ENCODE results near the gene DMXL2.
"Not testable (repeated sequence)": the region's sequence is repeated elsewhere in the genome, so short reads cannot be mapped to it uniquely, and the experiment has no call there.

Gene DMXL2

GRCh38 chr15:51576286-51576850 is 46.2 kb downstream of the DMXL2 start:
- no peak for DNase-seq

- no peak for DNase-seq
Observed at GRCh38 chr15:51575775-51576174, 46.8 kb downstream of the DMXL2 start.

DNA sequence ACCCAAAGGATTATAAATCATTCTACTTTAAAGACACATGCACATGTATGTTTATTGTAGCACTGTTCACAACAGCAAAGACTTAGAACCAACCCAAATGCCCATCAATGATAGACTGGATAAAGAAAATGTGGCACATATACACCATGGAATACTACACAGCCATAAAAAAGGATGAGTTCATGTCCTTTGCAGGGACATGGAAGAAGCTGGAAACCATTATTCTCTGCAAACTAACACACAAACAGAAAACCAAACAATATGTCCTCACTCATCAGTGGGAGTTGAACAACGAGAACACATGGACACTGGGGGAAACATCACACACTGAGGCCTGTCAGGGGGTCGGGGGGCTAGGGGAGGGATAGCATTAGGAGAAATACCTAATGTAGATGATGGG is 49.2 kb downstream of the DMXL2 start:
- DNase-seq: not testable (repeated sequence)

DNA sequence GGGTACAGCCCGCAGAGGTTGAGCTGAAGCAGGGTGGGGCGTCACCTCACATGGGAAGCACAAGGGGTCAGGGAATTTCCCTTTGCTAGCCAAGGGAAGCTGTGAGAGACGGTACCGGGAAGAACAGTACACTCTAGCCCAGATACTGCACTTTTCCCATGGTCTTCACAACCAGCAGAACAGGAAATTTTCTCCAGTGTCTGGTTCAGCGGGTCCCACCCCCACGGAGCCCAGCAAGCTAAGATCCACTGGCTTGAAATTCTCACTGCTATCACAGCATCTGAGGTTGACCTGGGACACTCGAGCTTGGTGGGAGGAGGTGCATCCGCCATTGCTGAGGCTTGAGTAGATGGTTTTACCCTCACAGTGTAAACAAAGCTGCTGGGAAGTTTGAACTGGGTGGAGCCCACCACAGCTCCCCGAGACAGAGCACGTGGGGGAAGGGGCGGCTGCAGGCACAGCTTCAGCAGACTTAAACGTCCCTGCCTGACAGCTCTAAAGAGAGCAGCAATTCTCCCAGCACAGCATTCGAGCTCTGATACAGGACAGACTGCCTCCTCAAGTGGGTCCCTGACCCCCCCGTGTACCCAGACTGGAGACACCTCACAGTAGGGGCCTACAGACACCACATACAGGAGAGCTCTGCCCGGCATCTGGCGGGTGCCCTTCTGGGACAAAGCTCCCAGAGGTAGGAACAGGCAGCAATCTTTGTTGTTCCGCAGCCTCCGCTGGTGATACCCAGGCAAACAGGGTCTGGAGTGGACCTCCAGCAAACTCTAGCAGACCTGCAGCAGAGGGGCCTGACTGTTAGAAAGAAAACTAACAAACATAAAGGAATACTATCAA is 53.4 kb downstream of the DMXL2 start:
- not testable (repeated sequence) for DNase-seq

DNA sequence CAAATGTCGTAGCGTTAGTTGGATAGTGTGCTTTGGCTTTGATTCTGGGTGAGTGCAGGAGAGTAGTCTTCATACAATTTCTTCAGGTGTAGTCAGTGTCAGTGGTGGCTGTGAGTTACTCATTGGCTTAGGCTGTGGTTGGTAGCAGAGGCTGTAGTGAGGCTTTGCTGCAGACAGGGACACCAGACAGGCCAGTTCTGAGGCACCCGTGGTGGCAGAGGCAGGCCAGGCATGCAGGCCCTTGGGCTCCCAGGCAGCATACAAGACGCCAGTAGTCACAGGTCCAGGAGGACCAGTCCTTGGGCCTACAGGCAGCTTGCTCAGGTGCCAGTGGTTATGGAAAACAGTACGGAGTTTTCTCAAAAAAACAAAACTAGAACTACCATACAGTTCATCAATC is 61.3 kb downstream of the DMXL2 start:
- DNase-seq: no peak

- no peak for DNase-seq
Observed at GRCh38 chr15:51558876-51559275, 63.7 kb downstream of the DMXL2 start.

DNA sequence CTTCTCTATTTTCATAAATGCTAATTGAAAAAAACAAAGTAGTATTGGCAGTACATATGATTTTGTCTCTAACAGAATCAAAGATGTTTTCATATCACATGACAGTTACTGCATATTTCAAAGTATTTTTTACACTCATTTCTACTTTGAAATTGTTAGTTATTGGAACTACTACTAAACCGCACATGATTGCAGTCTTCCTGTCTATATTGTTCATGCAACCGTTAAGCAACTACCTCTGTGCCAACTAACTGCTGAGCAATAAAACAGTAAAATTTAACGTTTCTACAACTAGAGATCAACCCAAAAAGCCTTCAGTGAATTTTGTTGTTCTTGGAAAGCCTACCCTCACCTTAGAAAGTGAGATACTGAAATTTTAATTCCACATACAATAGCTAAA is 64.2 kb downstream of the DMXL2 start:
- DNase-seq: no peak

- DNase-seq: no peak
Observed at GRCh38 chr15:51550841-51551240, 71.7 kb downstream of the DMXL2 start.

DNA sequence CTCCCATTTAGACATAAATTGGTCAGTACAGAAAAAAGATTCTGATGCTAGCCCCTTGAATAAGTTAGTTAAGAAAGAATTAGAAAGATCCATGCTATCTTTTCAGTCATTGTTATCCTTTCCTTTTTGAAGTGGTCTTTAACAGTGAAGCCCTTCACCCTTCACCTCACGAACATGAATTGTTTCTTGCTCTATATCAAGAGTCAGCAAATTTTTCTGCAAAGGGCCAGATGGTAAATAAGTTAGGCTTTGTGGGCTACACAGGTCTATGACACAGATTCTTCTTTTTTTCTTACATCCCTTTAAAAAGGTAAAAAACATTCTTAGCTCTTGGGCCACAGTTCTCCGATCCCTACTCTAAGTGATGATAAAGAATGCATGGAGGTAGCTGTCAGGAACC is 74.9 kb downstream of the DMXL2 start:
- DNase-seq: no peak

- no peak for DNase-seq
Observed at GRCh38 chr15:51536965-51537574, 85.5 kb downstream of the DMXL2 start.

DNA sequence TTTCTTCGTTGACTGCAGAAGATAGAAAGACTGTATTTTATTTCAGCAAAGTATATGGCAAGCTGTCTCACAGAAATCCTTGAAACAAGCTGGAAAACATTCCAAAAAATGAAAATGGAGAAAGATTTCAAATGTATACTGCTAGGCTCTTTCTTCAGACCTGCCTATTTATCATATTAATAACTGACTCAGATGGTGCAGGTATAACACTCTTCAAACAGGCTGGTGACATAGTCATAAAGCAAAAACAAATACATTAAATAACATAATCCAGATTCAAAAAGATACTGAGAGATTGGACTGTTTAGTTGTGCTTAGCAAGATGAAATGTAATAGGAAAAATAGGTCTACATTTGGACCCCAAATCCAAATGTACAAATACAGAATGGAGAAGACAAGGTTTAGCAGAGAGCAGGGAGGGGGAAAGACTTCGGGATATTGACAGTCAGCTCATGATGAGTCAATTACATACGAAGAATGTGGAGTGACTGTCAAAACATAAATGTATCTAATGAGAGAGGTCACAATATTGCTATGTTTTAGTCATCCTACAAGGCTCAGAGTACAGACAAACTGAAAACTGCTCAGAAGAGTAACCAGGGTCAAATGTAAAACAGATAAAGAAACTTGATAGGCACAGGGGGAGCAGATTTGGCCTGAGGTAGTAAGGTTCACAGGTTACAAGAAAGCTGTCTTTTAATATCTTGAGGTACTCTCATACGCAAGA is 88.7 kb downstream of the DMXL2 start:
- no peak for DNase-seq

DNA sequence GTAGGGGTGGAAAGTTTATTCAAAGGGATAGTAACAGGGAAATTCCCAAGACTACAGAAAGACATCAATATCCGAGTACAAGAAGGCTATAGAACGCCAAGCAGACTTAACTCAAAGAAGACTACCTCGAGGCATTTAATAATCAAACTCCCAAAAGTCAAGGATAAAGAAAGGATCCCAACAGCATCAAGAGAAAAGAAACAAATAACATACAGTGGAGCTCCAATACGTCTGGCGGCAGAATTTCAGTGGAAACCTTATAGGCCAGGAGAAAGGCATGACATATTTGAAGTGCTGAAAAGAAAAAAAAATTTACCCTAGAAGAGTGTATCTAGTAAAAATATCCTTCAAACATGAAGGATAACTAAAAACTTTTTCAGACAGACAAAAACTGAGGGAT is 95.6 kb downstream of the DMXL2 start:
- no peak for DNase-seq

DNA sequence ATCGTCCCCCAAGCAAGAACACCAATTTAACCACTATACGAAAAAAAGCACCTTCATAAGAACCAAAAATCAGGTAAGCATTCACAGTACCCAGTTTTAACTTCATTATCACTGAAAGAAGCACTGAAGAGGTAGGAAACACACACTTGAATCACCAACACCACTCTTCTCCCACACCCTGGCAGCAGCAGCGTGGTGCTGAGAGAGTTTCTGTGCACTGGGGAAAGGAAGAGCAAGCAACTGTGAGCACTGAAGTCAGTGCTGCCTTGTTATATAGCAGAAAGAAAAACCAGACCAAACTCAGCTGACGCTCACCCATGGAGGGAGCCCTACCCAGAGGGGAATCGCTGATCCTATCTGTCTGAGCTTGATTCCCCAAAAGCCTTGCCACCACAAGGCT is 98.2 kb downstream of the DMXL2 start:
- no peak for DNase-seq

- no peak for DNase-seq
Observed at GRCh38 chr15:51516291-51516690, 106.3 kb downstream of the DMXL2 start.

- no peak for DNase-seq
Observed at GRCh38 chr15:51505251-51505650, 117.3 kb downstream of the DMXL2 start.

DNA sequence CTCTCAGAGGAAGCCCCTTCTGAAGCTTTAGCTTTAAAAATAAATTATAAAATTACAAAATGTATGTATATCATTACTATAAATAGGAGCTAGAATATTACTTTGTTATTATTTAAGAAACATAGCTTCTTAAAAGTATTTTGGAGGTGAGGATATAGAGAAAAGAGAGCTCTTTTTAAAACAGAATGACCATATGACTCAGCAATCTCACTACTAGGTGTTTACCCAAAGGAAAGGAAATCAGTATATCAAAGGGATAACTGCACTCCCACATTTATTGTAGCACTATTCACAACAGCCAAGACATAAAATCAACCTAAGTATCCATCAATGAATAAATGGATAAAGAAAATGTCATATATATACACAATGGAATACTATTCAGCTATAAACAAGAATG is 119.6 kb downstream of the DMXL2 start:
- DNase-seq: no peak

- DNase-seq: no peak
Observed at GRCh38 chr15:51499379-51499976, 123.1 kb downstream of the DMXL2 start.

DNA sequence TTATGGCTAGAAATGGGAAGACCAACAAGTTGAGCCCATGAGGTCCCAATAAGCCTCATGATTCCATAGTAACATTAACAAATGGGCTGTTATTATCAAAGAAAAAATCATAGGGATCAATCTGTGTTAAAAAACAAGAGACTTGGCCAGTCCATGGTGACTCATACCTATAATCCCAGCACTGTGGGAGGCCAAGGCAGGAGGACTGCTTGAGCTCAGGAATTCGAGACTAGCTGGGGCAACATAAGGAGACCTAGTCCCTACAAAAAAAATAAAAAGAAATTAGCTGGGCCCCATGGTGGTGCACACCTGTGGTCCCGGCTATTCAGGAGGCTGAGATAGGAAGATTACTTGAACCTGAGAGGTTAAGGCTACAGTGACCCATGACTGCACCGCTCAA is 124.8 kb downstream of the DMXL2 start:
- no peak for DNase-seq

DNA sequence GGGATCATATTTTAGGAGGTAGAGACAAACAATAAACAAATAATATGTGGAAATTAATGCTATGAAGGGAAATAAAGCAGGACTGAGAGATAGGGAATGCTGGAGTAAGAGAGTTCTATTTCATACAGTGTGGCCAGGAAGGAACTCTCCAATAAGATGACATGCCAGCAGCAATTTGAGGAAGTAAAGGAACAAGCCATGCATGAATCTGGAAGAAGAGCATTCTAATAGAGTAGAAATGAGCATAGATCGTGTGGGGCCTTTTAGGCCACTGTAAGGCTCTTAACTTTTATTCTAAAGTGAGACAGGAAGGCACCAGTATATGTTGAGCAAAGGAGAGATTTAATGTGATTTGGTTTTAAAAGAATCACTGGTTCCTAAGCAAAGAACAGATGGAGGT is 126.3 kb downstream of the DMXL2 start:
- DNase-seq: no peak

DNA sequence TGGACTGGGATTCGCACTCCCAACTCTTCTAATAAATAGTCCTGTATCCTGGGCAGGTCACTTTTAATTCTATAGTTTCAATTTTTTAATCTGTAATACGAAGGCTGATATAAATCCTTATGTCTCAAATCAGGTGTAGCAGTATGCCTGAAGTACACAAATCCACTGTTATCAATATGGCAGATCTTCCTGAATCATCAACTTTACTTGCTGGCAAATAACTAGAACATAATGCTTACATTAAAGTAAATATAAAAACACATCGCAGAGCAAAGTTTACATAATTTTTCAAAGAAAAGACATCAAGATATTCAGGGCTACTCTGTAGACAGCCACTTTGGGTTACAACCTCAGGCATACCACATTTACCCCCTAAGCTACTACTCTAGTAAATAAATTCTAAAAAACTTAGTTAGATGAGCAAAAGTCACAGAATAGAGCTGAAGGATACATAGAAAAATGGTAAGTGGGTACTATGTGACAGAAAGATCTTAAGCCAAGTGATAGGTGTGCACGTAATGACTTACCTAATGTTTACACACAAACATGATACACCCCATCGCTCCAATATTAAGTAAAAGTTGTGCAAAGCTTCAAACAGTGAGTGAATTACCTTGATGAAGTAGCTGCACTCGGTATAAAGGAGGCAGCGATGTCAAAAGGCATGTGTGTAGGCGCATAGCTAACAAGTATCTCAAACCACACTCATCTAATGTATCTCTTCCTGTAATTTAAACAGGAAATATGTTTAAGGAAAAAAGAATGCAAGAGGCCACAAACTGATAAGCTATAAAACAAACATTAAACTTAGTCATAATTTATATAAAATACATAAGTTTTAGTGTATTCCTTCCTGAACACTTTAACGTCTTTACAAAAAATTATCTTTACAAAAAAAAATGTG is 127.9 kb downstream of the DMXL2 start:
- no peak for DNase-seq

DNA sequence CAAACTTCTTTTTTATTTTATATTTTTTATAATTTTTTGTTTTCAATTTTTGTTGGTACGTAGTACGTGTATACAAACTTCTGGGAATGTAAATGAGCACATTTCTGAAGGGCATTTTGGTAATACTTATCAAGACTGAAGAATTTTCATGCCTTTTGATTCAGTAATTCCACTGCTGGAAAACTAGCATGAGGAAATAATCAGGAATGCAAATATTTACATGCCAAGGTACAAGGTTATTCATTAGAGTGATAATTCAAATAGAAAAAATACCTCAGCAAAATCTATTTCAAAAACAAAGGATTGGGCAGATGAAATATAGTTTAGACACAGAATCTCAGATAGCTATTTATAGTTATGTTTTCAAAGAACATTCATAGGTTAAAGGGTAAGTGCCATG is 128.7 kb downstream of the DMXL2 start:
- DNase-seq: no peak

DNA sequence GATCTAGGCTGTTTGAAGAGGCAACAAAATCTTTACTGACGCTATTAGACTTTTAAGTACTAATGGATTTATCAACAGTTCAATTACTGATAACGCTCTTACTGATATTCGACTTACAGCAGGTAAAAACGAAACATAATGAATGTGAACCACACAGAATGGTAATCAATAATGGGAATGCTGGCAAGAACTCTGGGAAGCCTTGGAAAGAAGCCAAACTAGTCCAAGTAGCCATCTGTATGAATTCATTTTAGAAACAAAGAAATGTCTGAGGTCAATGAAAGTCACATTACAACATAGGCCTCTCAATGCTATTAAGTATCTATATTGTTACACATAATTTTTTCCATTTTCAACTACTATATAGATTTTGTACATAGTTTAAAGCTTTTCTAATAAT is 130.0 kb downstream of the DMXL2 start:
- no peak for DNase-seq
